Measurements from ENCODE around the gene SMIM43. TPM values are rescaled to one million over a fixed set of nuclear protein-coding genes. Genes with fewer than 3 reads are reported as not detected.

The SMIM43 gene
- total and polyA plus RNA-seq, 9 of the 15 experiments (the other 6 are each of a cell fraction or from before 2014, with no cell fraction given) = not detected

- TF ChIP-seq NFE2L1 (tag; IDR thresholded peaks at IDR 0.05; ENCODE audit: borderline replicate concordance, low read depth) = peak; percentile 59
- no peak for TF ChIP-seq RBM15 (IDR thresholded peaks at IDR 0.05; ENCODE audit: insufficient read depth, low read length)
- TF ChIP-seq GABPB2 (CRISPR knock-in tag; conservative IDR thresholded peaks at IDR 0.05) = no peak
- TF ChIP-seq PURB (CRISPR knock-in tag; IDR thresholded peaks at IDR 0.05; ENCODE audit: low read depth) = no peak
- no peak for TF ChIP-seq KLF6 (CRISPR knock-in tag; IDR thresholded peaks at IDR 0.05; ENCODE audit: borderline replicate concordance)
- TF ChIP-seq BACH1 (tag; IDR thresholded peaks at IDR 0.05) = 0 out of 2 replicates have a peak, but pooled peaks have one; percentile 33
- TF ChIP-seq ZC3H11A (IDR thresholded peaks at IDR 0.05; ENCODE audit: low read depth, low read length) = no peak
- TF ChIP-seq KDM5B (IDR thresholded peaks at IDR 0.05; ENCODE audit: insufficient replicate concordance, low read depth, low read length) = no peak
- no peak for TF ChIP-seq MCM5 (IDR thresholded peaks at IDR 0.05; ENCODE audit: low read depth)
- no peak for TF ChIP-seq ZBTB43 (CRISPR knock-in tag; IDR thresholded peaks at IDR 0.05)
- TF ChIP-seq ZNF316 (IDR thresholded peaks at IDR 0.05) = peak; percentile 84
- TF ChIP-seq MEF2D (tag; conservative IDR thresholded peaks at IDR 0.05; ENCODE audit: low read depth) = no peak
- TF ChIP-seq ETV5 (CRISPR knock-in tag; IDR thresholded peaks at IDR 0.05; ENCODE audit: low read depth) = no peak
- TF ChIP-seq ARHGAP35 (IDR thresholded peaks at IDR 0.05; ENCODE audit: partially characterized antibody) = no peak
- no peak for TF ChIP-seq ZFP30 (CRISPR knock-in tag; IDR thresholded peaks at IDR 0.05; ENCODE audit: borderline replicate concordance)
- TF ChIP-seq RBM34 (IDR thresholded peaks at IDR 0.05; ENCODE audit: borderline replicate concordance, insufficient read depth, low read length) = no peak
- TF ChIP-seq KLF13 (tag; IDR thresholded peaks at IDR 0.05; ENCODE audit: borderline replicate concordance, low read depth) = no peak
- TF ChIP-seq TRIM28 (IDR thresholded peaks at IDR 0.05) = no peak
- no peak for TF ChIP-seq RNF2 (IDR thresholded peaks at IDR 0.05)
- TF ChIP-seq MAFG (tag; conservative IDR thresholded peaks at IDR 0.05) = peak; percentile 89
- no peak for TF ChIP-seq ATF7 (IDR thresholded peaks at IDR 0.05)
- no peak for TF ChIP-seq ZNF79 (CRISPR knock-in tag; IDR thresholded peaks at IDR 0.05; ENCODE audit: low read depth)
- TF ChIP-seq RAD51 (IDR thresholded peaks at IDR 0.05; ENCODE audit: borderline replicate concordance, low read depth) = no peak
- TF ChIP-seq MNT (conservative IDR thresholded peaks at IDR 0.05) = no peak
- TF ChIP-seq PHF20 (IDR thresholded peaks at IDR 0.05; ENCODE audit: partially characterized antibody) = no peak
- TF ChIP-seq NR3C1 (CRISPR knock-in tag; IDR thresholded peaks at IDR 0.05) = no peak
- no peak for TF ChIP-seq RBFOX2 (IDR thresholded peaks at IDR 0.05; ENCODE audit: low read depth, low read length)
- no peak for TF ChIP-seq ZNF197 (CRISPR knock-in tag; IDR thresholded peaks at IDR 0.05; ENCODE audit: low read depth)
- TF ChIP-seq TSC22D4 (tag; IDR thresholded peaks at IDR 0.05) = no peak
- peak; percentile 87 for TF ChIP-seq ZNF175 (CRISPR knock-in tag; IDR thresholded peaks at IDR 0.05; ENCODE audit: low read depth)
Measured at GRCh38 chr4:121758925-121759568, 5.9 kb downstream of the SMIM43 start (continued).
